GM12865 (cell line): Measurements from ENCODE around the gene PDE4D.
A peak's percentile ranks its signal among the peaks of the same experiment; 100 is the strongest.
"Not testable (repeated sequence)": the region's sequence is repeated elsewhere in the genome, so short reads cannot be mapped to it uniquely, and the experiment has no call there.

Source experiments
- DNase-seq: peaks from one replicate; pipeline ENCODE4 v3.0.0; 2010; ENCODE audit warnings: low read depth
- H3K4me3 ChIP-seq: 2 replicates; pipeline ENCODE4 v1.5.1; 2011; ENCODE audit warnings: mild to moderate bottlenecking, low read depth, low read length, control low read depth
- TF ChIP-seq, protein P1 (sequence below): IDR thresholded peaks from 2 replicates; pipeline ENCODE4 v1.5.1; 2011; ENCODE audit warnings: low read length, control low read depth, low read depth, inconsistent platforms; ENCODE audit not compliant: insufficient read depth; ENCODE audit errors: missing control alignments

Gene PDE4D

DNA sequence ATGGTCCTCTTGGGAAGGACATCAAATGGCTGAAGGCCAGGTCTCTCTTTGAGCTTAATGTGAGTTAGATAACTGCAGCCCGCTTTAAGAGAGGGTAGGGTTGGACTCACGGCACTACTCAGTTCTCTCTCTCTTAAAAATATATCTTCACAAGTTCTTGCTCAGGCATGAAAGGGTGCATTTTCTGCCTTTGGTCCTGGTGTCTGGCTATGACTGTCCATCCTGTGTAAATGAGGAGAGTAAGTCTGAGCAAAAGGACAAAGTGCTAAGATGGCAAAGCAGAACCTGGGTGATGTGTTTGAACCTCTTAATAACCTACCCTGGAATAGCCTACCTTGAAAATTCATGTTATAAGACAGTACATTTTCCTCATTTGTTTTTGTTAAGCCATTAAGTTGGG is 293.4 kb downstream of the PDE4D start:
- no peak for DNase-seq
- TF ChIP-seq, protein P1, sequence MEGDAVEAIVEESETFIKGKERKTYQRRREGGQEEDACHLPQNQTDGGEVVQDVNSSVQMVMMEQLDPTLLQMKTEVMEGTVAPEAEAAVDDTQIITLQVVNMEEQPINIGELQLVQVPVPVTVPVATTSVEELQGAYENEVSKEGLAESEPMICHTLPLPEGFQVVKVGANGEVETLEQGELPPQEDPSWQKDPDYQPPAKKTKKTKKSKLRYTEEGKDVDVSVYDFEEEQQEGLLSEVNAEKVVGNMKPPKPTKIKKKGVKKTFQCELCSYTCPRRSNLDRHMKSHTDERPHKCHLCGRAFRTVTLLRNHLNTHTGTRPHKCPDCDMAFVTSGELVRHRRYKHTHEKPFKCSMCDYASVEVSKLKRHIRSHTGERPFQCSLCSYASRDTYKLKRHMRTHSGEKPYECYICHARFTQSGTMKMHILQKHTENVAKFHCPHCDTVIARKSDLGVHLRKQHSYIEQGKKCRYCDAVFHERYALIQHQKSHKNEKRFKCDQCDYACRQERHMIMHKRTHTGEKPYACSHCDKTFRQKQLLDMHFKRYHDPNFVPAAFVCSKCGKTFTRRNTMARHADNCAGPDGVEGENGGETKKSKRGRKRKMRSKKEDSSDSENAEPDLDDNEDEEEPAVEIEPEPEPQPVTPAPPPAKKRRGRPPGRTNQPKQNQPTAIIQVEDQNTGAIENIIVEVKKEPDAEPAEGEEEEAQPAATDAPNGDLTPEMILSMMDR, result no peak
- no peak overlapping the region for H3K4me3 ChIP-seq

DNA sequence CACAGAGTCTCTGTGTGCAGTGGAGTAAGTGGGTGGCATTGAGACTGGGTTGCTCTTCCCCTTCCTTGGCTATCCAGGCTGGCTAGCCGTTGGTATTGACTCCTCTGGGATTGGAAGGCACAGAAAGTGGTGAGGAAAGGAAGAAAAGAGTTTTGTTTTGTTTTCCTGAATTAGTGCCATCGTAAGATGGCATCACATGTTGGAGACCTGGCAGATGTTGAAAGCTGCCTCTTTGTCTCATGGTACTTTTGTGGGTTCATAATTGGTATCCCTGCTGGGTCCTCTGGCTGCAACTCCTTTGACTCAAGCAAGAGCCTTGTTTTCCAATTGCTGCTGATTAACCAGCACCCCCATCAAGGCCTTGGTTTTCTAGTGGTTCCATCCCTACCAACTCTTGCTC is 293.8 kb downstream of the PDE4D start:
- TF ChIP-seq, protein P1, result no peak
- no peak for DNase-seq
- no peak overlapping the region for H3K4me3 ChIP-seq

DNA sequence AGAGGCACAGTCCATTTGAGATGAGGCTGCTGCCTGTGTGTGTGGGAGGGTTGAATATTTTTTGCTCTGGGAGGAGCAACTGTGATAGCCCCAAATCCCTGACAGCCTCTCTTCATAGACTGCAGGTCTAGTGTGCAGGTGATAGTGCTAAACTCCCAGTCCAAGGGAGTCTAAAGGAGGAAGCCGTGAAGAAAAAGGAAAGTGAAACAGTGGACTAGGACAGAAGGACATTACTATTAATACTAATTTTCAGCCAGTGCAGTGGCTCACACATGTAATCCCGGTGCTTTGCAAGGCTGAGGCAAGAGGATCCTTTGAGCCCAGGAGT is 295.0 kb downstream of the PDE4D start:
- peak; percentile 32 for DNase-seq
- H3K4me3 ChIP-seq, result peak overlapping the region; percentile 32
- TF ChIP-seq, protein P1, result no peak

DNA sequence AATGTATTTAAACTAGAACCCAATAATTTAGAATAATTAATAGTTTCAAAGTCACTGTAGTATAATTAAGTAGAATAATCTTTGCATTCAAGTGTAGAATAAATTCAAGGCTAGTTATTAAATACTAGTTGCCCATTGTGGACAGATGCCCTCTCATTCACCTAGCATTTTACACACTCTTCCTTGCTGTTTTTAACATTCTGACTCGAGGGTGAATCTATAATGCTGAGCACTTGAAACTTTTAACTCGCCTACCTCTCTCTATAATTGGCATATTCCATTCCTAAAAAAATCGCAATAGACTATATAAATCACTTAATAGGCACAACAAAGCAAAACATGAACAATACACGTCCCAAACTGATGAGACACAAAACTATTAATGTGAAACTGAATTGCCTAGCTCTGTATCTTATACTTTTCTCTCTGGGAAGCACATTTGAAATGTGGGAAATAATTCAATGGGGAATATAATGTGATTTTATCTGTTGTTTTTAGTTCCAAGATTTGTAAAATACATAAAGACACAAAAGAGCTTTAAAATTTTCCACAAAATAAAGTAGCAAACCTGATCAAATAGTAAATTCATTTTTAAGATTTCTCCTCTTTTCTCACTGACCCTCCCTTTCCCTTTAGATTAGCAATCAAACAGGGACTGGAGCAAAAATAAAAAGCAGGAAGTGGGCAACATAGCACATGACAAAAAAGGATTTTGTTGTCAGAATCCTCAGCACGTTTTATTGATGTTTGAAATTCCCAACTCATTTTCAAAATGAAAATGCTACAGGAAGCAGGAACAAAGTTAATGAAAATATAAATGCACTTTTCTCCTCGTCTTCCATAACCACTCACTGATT is 295.6 kb downstream of the PDE4D start:
- no peak for DNase-seq
- TF ChIP-seq, protein P1, result no peak
- no peak overlapping the region; the same call in 1 of the 2 replicates for H3K4me3 ChIP-seq

DNA sequence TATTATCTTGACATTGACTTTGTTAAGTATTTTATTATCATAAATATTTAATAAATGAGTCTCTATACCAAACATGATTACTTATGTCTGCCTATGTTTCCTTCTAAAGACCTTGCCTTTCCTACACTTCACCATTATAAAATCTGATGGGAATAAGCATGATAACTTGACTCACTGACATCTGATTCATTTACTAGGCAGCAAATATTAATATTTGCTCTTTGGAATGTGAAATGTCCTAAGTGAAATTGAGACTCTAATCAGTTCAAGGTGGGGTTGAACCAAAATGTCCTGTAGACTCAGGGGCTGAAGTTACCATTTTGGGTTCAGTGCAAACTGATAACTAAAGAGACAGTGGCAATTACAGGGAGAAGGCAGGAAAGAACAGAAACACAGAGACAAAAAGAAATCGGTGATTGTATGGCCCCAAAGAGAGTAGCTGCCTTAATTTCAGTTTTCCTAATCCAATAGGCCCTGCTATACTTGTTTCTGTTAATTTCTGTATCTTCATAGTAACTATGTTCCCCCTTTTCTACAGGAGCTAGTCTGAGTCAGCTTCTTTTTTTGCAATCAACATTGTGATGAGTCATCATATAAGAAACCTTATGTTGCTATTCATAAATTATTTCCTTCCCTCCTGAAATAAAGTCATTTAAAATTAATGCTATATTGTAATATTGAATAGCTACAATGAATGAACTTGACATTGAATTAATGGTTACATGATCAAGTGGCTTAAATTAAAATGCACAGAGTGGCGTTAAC is 296.8 kb downstream of the PDE4D start:
- no peak overlapping the region for H3K4me3 ChIP-seq
- TF ChIP-seq, protein P1, result no peak
- no peak for DNase-seq

DNA sequence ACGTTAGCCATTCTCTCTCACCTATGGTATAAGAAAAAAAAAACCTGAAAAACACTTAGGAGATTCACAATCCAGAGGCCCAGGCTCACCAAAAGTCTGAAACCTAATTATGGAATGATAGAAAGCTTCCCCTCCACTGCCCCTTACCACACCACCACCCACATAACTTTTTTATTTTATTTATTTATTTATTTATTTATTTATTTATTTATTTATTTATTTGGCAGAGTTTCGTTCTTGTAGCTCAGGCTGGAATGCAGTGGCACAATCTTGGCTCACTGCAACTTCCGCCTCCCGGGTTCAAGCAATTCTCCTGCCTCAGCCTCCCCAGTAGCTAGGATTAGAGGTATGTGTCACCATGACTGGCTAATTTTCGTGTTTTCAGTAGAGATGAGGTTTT is 299.4 kb downstream of the PDE4D start:
- not testable (repeated sequence) for DNase-seq, H3K4me3 ChIP-seq

DNA sequence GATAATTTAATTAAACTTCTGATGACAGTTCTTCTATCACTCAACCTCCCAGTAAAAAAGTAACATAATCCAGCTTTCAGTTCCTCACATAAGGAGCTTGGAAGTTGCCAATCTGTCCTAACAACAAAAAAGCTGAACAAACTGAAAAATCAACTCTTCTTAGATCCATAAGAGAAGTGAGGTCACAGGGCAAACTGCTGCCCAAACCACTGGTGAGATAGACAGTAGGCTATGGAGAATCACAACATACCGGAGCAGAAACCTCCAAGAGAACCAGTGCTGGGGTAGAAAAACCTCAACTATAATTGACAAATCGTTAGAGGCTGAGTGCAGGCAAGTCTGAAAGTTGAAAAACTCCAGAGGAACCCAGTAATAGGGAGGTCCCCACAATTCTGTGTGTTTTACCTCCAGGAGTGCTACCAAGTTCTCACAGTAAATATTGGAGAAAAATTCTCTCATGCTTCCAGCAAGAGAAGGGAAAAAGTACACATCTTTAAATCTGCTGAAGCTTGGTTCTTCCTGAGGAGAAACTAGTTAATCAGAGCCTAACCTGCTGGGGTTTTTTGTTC is 300.0 kb downstream of the PDE4D start:
- no peak overlapping the region for H3K4me3 ChIP-seq
- DNase-seq, result no peak
- TF ChIP-seq, protein P1, result no peak
